Measurements from ENCODE around the gene PTGR3. TPM values are rescaled to one million over a fixed set of nuclear protein-coding genes. Genes with fewer than 3 reads are reported as not detected.

PTGR3 gene
- total RNA-seq, 1 experiment from 2014 or later, result 8.2 TPM

DNA sequence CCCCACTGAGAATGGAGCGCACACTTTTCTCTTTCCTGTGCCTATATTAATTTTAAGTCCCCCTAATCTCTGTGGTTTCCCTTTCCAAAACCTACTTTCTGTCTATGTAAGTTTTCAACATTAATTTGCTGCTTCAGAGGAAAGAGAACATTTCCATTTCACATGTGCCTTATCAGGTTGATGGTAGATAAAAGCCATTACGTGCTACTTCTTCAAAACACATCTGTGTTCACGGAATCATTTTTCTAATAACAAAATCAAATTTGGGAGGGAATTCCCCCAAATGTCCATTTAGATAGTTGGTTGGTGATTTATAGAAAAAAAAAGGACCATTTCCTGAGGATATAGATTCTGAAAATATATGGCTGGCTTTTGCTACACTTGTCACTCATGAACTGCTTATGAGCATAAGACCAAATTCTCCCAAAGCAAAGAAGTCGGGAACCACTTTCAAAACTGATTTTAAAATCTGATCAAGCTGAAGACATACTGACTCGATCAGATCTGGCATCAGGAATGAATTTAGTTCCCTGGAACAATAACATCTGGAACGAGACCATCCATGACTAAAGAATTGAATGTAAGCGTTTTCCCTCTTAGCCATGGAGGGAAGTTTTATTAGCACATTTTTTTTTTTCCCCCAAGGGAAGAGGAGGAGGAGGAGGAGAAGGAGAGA, 8.2 kb downstream of the PTGR3 start:
- ChIA-PET POLR2A (ENCODE audit: unreplicated experiment) (no interaction called here), CTCF (no interaction called here)
- Histone ChIP-seq H3K9me2 (replicated peaks; ENCODE audit: low read length) (no peaks in the 10 kb centered on the region), H3K4me1 (ENCODE audit: insufficient read depth, low read length) (peaks cover 6% of the 10 kb centered on the region; the same call in 1 of the 2 replicates), H4K20me1 (ENCODE audit: low read length) (no peaks in the 10 kb centered on the region; the same call in 1 of the 2 replicates), H3K4me2 (ENCODE audit: low read length) (no peak overlapping the region), H3K79me2 (ENCODE audit: low read length) (peaks cover 48% of the 10 kb centered on the region), H3K4me3 (ENCODE audit: low read length) (no peak overlapping the region), H2AFZ (ENCODE audit: low read length) (no peak overlapping the region), H3K36me3 (ENCODE audit: low read depth, low read length) (peaks cover 10% of the 10 kb centered on the region; the same call in 1 of the 2 replicates), H3F3A (ENCODE audit: low read length, unreplicated experiment) (no peaks in the 10 kb centered on the region), H3K27me3 (ENCODE audit: low read length) (no peaks in the 10 kb centered on the region), H3K27ac (ENCODE audit: low read length) (no peak overlapping the region), H3K9ac (ENCODE audit: low read length) (no peak overlapping the region), H3K9me3 (ENCODE audit: low read length) (no peaks in the 10 kb centered on the region)
- TF ChIP-seq EZH2phosphoT487 (IDR thresholded peaks at IDR 0.05; ENCODE audit: borderline replicate concordance, low read length), result no peak
- no peak for TF ChIP-seq EZH2 (IDR thresholded peaks at IDR 0.05; ENCODE audit: low read length, unreplicated experiment)
- TF ChIP-seq, protein P1, sequence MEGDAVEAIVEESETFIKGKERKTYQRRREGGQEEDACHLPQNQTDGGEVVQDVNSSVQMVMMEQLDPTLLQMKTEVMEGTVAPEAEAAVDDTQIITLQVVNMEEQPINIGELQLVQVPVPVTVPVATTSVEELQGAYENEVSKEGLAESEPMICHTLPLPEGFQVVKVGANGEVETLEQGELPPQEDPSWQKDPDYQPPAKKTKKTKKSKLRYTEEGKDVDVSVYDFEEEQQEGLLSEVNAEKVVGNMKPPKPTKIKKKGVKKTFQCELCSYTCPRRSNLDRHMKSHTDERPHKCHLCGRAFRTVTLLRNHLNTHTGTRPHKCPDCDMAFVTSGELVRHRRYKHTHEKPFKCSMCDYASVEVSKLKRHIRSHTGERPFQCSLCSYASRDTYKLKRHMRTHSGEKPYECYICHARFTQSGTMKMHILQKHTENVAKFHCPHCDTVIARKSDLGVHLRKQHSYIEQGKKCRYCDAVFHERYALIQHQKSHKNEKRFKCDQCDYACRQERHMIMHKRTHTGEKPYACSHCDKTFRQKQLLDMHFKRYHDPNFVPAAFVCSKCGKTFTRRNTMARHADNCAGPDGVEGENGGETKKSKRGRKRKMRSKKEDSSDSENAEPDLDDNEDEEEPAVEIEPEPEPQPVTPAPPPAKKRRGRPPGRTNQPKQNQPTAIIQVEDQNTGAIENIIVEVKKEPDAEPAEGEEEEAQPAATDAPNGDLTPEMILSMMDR (conservative IDR thresholded peaks at IDR 0.05; ENCODE audit: low read depth, low read length), result no peak
- intact Hi-C loops (cut with micrococcal nuclease), result no loop called here
- BruUV-seq (replicated peaks), result no TSS peak
- ATAC-seq, result no peak
- no peak for DNase-seq

DNA sequence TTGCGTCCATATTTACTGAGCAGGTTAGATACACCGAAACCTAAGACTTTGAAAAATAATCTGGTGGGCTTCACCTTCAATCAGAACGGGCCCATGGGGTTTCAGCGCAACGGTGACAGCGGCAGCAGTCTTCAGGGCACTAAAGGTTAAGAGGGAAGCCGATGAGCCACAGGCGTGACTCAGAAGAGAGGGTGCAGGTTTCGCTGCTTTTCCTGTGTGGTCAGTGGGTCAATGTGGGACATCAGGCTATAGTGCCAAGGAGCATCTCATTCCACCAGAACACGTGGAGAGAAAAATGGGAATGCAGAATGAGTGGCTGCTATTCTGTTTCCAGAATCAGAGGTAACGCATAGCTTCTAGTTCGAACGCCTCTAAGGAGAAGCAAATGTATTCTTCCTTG, 8.9 kb downstream of the PTGR3 start:
- H3K9me3 ChIP-seq (ENCODE audit: low read length), result no peaks in the 10 kb centered on the region
- no peaks in the 10 kb centered on the region for H3F3A ChIP-seq (ENCODE audit: low read length, unreplicated experiment)
- H3K36me3 ChIP-seq (ENCODE audit: low read depth, low read length), result peaks cover 10% of the 10 kb centered on the region; the same call in 1 of the 2 replicates
- H3K4me2 ChIP-seq (ENCODE audit: low read length), result no peak overlapping the region
- H3K79me2 ChIP-seq (ENCODE audit: low read length), result peaks cover 41% of the 10 kb centered on the region
- no peak overlapping the region for H3K27ac ChIP-seq (ENCODE audit: low read length)
- POLR2A ChIA-PET (ENCODE audit: unreplicated experiment), result no interaction called here
- no peaks in the 10 kb centered on the region for H3K9me2 ChIP-seq (replicated peaks; ENCODE audit: low read length)
- DNase-seq (no peak), ATAC-seq (no peak)
- no peak overlapping the region for H3K9ac ChIP-seq (ENCODE audit: low read length)
- no peaks in the 10 kb centered on the region for H3K27me3 ChIP-seq (ENCODE audit: low read length)
- TF ChIP-seq EZH2phosphoT487 (IDR thresholded peaks at IDR 0.05; ENCODE audit: borderline replicate concordance, low read length), result no peak
- TF ChIP-seq EZH2 (IDR thresholded peaks at IDR 0.05; ENCODE audit: low read length, unreplicated experiment), result no peak
- TF ChIP-seq, protein P1 (conservative IDR thresholded peaks at IDR 0.05; ENCODE audit: low read depth, low read length), result no peak
- no TSS peak for BruUV-seq (replicated peaks)
- no peak overlapping the region for H2AFZ ChIP-seq (ENCODE audit: low read length)
- H3K4me1 ChIP-seq (ENCODE audit: insufficient read depth, low read length), result peaks cover 6% of the 10 kb centered on the region; the same call in 1 of the 2 replicates
- no peaks in the 10 kb centered on the region; the same call in 1 of the 2 replicates for H4K20me1 ChIP-seq (ENCODE audit: low read length)
- intact Hi-C loops (cut with micrococcal nuclease), result no loop called here
- no peak overlapping the region for H3K4me3 ChIP-seq (ENCODE audit: low read length)
- CTCF ChIA-PET, result no interaction called here

DNA sequence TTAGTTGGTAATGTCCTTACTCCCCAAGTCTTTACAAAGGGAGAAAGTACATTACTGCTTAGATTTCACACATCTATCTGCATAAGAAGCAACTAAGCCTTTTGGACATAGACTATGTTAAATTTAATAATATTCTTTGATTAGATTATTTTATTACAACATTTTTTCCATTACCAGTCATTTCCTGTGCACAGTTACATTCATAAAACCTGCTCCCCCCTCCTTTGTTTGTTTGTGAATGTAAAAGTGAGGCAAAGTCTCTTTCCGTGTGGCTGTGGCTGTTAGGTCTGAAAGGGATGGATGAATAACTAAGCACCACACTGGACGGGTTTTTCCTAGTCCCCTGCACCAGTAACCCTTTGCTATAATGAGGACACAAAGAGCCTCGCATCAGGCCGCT, 9.6 kb downstream of the PTGR3 start:
- no peak for ATAC-seq
- intact Hi-C loops (cut with micrococcal nuclease), result no loop called here

More for the DNA sequence above, 9.6 kb downstream of the PTGR3 start:
- Histone ChIP-seq H3K27me3 (ENCODE audit: low read length) (no peaks in the 10 kb centered on the region), H3K4me2 (ENCODE audit: low read length) (no peak overlapping the region), H3F3A (ENCODE audit: low read length, unreplicated experiment) (no peaks in the 10 kb centered on the region), H3K36me3 (ENCODE audit: low read depth, low read length) (peaks cover 10% of the 10 kb centered on the region; the same call in 1 of the 2 replicates), H3K4me1 (ENCODE audit: insufficient read depth, low read length) (peaks cover 6% of the 10 kb centered on the region; the same call in 1 of the 2 replicates), H3K4me3 (ENCODE audit: low read length) (no peak overlapping the region), H4K20me1 (ENCODE audit: low read length) (no peaks in the 10 kb centered on the region; the same call in 1 of the 2 replicates), H3K9me3 (ENCODE audit: low read length) (no peaks in the 10 kb centered on the region), H3K9ac (ENCODE audit: low read length) (no peak overlapping the region), H2AFZ (ENCODE audit: low read length) (no peak overlapping the region), H3K79me2 (ENCODE audit: low read length) (peaks cover 34% of the 10 kb centered on the region), H3K9me2 (replicated peaks; ENCODE audit: low read length) (no peaks in the 10 kb centered on the region), H3K27ac (ENCODE audit: low read length) (no peak overlapping the region)
- ChIA-PET POLR2A (ENCODE audit: unreplicated experiment) (no interaction called here), CTCF (no interaction called here)
- no peak for DNase-seq
- TF ChIP-seq, protein P1 (conservative IDR thresholded peaks at IDR 0.05; ENCODE audit: low read depth, low read length), result no peak
- TF ChIP-seq EZH2 (IDR thresholded peaks at IDR 0.05; ENCODE audit: low read length, unreplicated experiment) (no peak), EZH2phosphoT487 (IDR thresholded peaks at IDR 0.05; ENCODE audit: borderline replicate concordance, low read length) (no peak)
- no TSS peak for BruUV-seq (replicated peaks)
